VCaP (cell line): ENCODE measurements around the gene HTR6.

Source experiments
- H3K27ac ChIP-seq: fragments of 450-650 bp; 2 replicates; pipeline ENCODE4 v1.5.1; 2017
- CTCF ChIP-seq: fragments of 450-650 bp; conservative IDR thresholded peaks from 2 replicates; pipeline ENCODE4 v1.5.1; 2017; ENCODE audit warnings: mild to moderate bottlenecking, moderate library complexity

Gene HTR6

GRCh38 chr1:19700079-19700777 is 35.6 kb downstream of the HTR6 start:
- H3K27ac ChIP-seq, result no peak overlapping the region
- TF ChIP-seq CTCF, result no peak

- no peak for TF ChIP-seq CTCF
- H3K27ac ChIP-seq, result peak overlapping the region; percentile 77
Measured at GRCh38 chr1:19703280-19703679, 38.6 kb downstream of the HTR6 start.

GRCh38 chr1:19704247-19705113 is 39.8 kb downstream of the HTR6 start:
- H3K27ac ChIP-seq, result peak overlapping the region; percentile 77
- peak; percentile 94 for TF ChIP-seq CTCF

- no peak overlapping the region for H3K27ac ChIP-seq
- TF ChIP-seq CTCF, result no peak
Measured at GRCh38 chr1:19705464-19705863, 40.8 kb downstream of the HTR6 start.

- TF ChIP-seq CTCF, result no peak
- no peak overlapping the region for H3K27ac ChIP-seq
Measured at GRCh38 chr1:19706136-19706535, 41.5 kb downstream of the HTR6 start.

- H3K27ac ChIP-seq, result no peak overlapping the region
- no peak for TF ChIP-seq CTCF
Measured at GRCh38 chr1:19708567-19709110, 44.0 kb downstream of the HTR6 start.

- no peak overlapping the region for H3K27ac ChIP-seq
- no peak for TF ChIP-seq CTCF
Measured at GRCh38 chr1:19709260-19709793, 44.7 kb downstream of the HTR6 start.
